GM19397 (cell line): Measurements from ENCODE around the gene PPM1N.

Source experiments
- ATAC-seq: cut with Tn5 transposase; IDR thresholded peaks from one replicate; pipeline ENCODE4 v1.9.1; 2021; ENCODE audit warnings: mild to moderate bottlenecking, moderate library complexity; ENCODE audit not compliant: unreplicated experiment

The PPM1N gene

GRCh38 chr19:45498411-45499195, at the start of gene PPM1N:
Gene PPM1N (plus strand): TSS chr19:45498443. CDS start chr19:45498473, 30 bp downstream.
- ATAC-seq = no peak

- no peak for ATAC-seq
Observed at GRCh38 chr19:45448887-45449299, 49.4 kb upstream of the PPM1N start.

- ATAC-seq = peak; percentile 8
Observed at GRCh38 chr19:45450012-45450333, 48.3 kb upstream of the PPM1N start.

- ATAC-seq = peak; percentile 13
Observed at GRCh38 chr19:45451131-45451849, 47.0 kb upstream of the PPM1N start.

- no peak for ATAC-seq
Observed at GRCh38 chr19:45451850-45452387, 46.3 kb upstream of the PPM1N start.

GRCh38 chr19:45455707-45456499, 42.3 kb upstream of the PPM1N start:
- no peak for ATAC-seq

GRCh38 chr19:45456500-45456815, 41.8 kb upstream of the PPM1N start:
- no peak for ATAC-seq

- no peak for ATAC-seq
Observed at GRCh38 chr19:45457776-45458175, 40.5 kb upstream of the PPM1N start.

- ATAC-seq = no peak
Observed at GRCh38 chr19:45460807-45461347, 37.4 kb upstream of the PPM1N start.

- no peak for ATAC-seq
Observed at GRCh38 chr19:45462174-45462573, 36.1 kb upstream of the PPM1N start.

GRCh38 chr19:45463241-45463640, 35.0 kb upstream of the PPM1N start:
- no peak for ATAC-seq

GRCh38 chr19:45464274-45464673, 34.0 kb upstream of the PPM1N start:
- no peak for ATAC-seq

- no peak for ATAC-seq
Observed at GRCh38 chr19:45464852-45465441, 33.3 kb upstream of the PPM1N start.

- no peak for ATAC-seq
Observed at GRCh38 chr19:45467115-45467455, 31.2 kb upstream of the PPM1N start.

- peak; percentile 50 for ATAC-seq
Observed at GRCh38 chr19:45467456-45468158, 30.6 kb upstream of the PPM1N start, which contains the start of gene FOSB. Gene FOSB (plus strand): TSS chr19:45467996. CDS start chr19:45468587, 591 bp downstream.

- no peak for ATAC-seq
Observed at GRCh38 chr19:45468159-45468651, 30.0 kb upstream of the PPM1N start.

- ATAC-seq = peak; percentile 11
Observed at GRCh38 chr19:45468803-45469131, 29.5 kb upstream of the PPM1N start.

GRCh38 chr19:45469132-45469944, 28.9 kb upstream of the PPM1N start:
- peak; percentile 69 for ATAC-seq
